Liver (tissue), 3 donors: Measurements from ENCODE around the gene CHN1.

ENCODE experiments used
- EGR1 ChIP-seq, 2 donors: IDR thresholded peaks; 2 replicates each; pipeline ENCODE4 v1.6.1; 2016 to 2018; ENCODE audit warnings: antibody characterized with exemption in 2 of 2, low read depth in 2 of 2
- GABPA ChIP-seq, 2 donors: IDR thresholded peaks in 1 of 2; conservative IDR thresholded peaks in 1 of 2; 2 replicates each; pipeline ENCODE4 v1.6.1; 2016; ENCODE audit warnings: antibody characterized with exemption in 2 of 2, mild to moderate bottlenecking in 1 of 2, moderate library complexity in 1 of 2
- HNF4A ChIP-seq, 2 donors: conservative IDR thresholded peaks; 2 replicates each; pipeline ENCODE4 v1.6.1; 2016; ENCODE audit warnings: antibody characterized with exemption in 2 of 2, mild to moderate bottlenecking in 2 of 2
- HNF4G ChIP-seq: IDR thresholded peaks from 2 replicates; pipeline ENCODE4 v1.6.1; 2016; ENCODE audit warnings: antibody characterized with exemption
- JUND ChIP-seq, 2 donors: IDR thresholded peaks; 2 replicates each; pipeline ENCODE4 v1.6.1; 2016; ENCODE audit warnings: antibody characterized with exemption in 2 of 2
- RAD21 ChIP-seq, 2 donors: IDR thresholded peaks; 2 replicates each; pipeline ENCODE4 v1.6.1; 2016; ENCODE audit warnings: antibody characterized with exemption in 2 of 2, mild to moderate bottlenecking in 2 of 2
- RXRA ChIP-seq, 2 donors: IDR thresholded peaks; 2 replicates each; pipeline ENCODE4 v1.6.1; 2017 to 2018; ENCODE audit warnings: antibody characterized with exemption in 2 of 2, mild to moderate bottlenecking in 1 of 2
- SP1 ChIP-seq: IDR thresholded peaks from 2 replicates; pipeline ENCODE4 v1.6.1; 2018; ENCODE audit warnings: antibody characterized with exemption, mild to moderate bottlenecking
- TAF1 ChIP-seq: conservative IDR thresholded peaks from 2 replicates; pipeline ENCODE4 v1.6.1; 2016; ENCODE audit warnings: antibody characterized with exemption, mild to moderate bottlenecking
- YY1 ChIP-seq: IDR thresholded peaks from 2 replicates; pipeline ENCODE4 v1.6.1; 2016; ENCODE audit warnings: antibody characterized with exemption, mild to moderate bottlenecking
- TF ChIP-seq, protein P1 (sequence below): fragments of 150-350 bp; IDR thresholded peaks from 2 replicates; pipeline ENCODE4 v1.5.1; 2017; ENCODE audit warnings: improper control_type of control experiment, low read depth, low read length; ENCODE audit not compliant: missing input control
- TF ChIP-seq, protein P2 (sequence below): IDR thresholded peaks from 2 replicates; pipeline ENCODE4 v1.6.1; 2016; ENCODE audit warnings: antibody characterized with exemption
- TF ChIP-seq, protein P3 (sequence below): IDR thresholded peaks from 2 replicates; pipeline ENCODE4 v1.6.1; 2016; ENCODE audit warnings: antibody characterized with exemption, mild to moderate bottlenecking
- donor health status: healthy.
- donor health status: healthy.

DNA sequence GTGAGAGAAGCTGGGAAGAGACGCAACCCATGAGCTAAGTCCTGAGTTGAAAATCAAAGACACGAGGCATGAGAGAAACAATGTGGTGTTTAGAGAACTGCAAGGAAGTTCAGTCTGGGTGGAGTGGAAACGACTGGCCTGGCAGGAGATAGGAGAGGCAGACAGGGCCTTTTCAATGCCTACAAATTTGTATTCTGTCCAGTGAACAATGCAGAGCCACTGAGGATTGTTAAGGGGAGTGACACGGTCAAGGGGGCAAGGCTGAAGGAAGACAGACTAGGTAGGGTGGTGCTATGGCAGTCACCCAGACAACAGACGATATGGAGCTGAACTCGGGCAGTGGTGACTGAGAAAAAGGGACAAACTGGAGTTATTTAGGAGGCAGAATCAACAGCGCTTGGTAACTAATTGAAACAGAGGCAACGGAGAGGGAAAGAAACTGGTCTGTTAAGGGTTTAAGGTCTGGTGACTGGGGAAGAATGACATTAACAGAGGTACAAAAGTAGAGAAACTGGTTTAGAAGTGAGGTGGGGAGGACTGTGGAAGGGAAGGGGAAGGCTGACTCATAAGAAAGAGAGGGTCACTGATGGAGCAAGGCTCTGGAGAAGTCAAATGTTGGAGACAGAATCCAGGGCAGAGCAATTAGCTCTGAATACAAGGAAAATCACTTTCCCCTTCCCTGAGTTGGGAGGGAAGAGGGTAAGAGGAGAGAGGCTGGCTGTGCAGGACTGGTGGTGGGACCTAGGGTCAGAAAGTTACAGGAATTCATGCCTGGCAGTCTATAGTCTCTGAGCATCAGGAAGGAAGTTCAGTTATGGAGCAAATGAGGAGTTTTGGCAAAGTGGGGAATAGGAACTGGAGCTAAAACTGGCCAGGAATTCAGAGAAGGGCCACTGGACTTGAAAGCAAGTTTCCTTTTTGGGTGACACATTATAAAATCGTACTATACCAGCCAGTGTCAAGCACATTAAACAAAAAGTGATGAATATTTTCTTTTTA lies 177.5 kb downstream of the CHN1 start:
- TF ChIP-seq, protein P1, sequence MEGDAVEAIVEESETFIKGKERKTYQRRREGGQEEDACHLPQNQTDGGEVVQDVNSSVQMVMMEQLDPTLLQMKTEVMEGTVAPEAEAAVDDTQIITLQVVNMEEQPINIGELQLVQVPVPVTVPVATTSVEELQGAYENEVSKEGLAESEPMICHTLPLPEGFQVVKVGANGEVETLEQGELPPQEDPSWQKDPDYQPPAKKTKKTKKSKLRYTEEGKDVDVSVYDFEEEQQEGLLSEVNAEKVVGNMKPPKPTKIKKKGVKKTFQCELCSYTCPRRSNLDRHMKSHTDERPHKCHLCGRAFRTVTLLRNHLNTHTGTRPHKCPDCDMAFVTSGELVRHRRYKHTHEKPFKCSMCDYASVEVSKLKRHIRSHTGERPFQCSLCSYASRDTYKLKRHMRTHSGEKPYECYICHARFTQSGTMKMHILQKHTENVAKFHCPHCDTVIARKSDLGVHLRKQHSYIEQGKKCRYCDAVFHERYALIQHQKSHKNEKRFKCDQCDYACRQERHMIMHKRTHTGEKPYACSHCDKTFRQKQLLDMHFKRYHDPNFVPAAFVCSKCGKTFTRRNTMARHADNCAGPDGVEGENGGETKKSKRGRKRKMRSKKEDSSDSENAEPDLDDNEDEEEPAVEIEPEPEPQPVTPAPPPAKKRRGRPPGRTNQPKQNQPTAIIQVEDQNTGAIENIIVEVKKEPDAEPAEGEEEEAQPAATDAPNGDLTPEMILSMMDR: no peak
- TF ChIP-seq YY1 (no peak), RAD21 (IDR thresholded peaks at IDR 0.05) (no peak), RXRA (IDR thresholded peaks at IDR 0.05) (no peak), JUND (IDR thresholded peaks at IDR 0.05) (no peak), HNF4A (conservative IDR thresholded peaks at IDR 0.05) (no peak), TAF1 (no peak), SP1 (no peak), GABPA (IDR thresholded peaks at IDR 0.05 in 1 of 2, conservative IDR thresholded peaks at IDR 0.05 in 1 of 2) (no peak), EGR1 (IDR thresholded peaks at IDR 0.05; ENCODE audit: low read depth in 2 of 2) (no peak), HNF4G (no peak)
- TF ChIP-seq, protein P2, sequence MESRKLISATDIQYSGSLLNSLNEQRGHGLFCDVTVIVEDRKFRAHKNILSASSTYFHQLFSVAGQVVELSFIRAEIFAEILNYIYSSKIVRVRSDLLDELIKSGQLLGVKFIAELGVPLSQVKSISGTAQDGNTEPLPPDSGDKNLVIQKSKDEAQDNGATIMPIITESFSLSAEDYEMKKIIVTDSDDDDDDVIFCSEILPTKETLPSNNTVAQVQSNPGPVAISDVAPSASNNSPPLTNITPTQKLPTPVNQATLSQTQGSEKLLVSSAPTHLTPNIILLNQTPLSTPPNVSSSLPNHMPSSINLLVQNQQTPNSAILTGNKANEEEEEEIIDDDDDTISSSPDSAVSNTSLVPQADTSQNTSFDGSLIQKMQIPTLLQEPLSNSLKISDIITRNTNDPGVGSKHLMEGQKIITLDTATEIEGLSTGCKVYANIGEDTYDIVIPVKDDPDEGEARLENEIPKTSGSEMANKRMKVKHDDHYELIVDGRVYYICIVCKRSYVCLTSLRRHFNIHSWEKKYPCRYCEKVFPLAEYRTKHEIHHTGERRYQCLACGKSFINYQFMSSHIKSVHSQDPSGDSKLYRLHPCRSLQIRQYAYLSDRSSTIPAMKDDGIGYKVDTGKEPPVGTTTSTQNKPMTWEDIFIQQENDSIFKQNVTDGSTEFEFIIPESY: no peak
- TF ChIP-seq, protein P3, sequence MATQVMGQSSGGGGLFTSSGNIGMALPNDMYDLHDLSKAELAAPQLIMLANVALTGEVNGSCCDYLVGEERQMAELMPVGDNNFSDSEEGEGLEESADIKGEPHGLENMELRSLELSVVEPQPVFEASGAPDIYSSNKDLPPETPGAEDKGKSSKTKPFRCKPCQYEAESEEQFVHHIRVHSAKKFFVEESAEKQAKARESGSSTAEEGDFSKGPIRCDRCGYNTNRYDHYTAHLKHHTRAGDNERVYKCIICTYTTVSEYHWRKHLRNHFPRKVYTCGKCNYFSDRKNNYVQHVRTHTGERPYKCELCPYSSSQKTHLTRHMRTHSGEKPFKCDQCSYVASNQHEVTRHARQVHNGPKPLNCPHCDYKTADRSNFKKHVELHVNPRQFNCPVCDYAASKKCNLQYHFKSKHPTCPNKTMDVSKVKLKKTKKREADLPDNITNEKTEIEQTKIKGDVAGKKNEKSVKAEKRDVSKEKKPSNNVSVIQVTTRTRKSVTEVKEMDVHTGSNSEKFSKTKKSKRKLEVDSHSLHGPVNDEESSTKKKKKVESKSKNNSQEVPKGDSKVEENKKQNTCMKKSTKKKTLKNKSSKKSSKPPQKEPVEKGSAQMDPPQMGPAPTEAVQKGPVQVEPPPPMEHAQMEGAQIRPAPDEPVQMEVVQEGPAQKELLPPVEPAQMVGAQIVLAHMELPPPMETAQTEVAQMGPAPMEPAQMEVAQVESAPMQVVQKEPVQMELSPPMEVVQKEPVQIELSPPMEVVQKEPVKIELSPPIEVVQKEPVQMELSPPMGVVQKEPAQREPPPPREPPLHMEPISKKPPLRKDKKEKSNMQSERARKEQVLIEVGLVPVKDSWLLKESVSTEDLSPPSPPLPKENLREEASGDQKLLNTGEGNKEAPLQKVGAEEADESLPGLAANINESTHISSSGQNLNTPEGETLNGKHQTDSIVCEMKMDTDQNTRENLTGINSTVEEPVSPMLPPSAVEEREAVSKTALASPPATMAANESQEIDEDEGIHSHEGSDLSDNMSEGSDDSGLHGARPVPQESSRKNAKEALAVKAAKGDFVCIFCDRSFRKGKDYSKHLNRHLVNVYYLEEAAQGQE: no peak
